Activated B cell treated with CpG ODN at 0.5 μM for 24 hours (primary cell): ENCODE measurements around the gene ASF1B. TPM values are rescaled to one million over a fixed set of nuclear protein-coding genes. Genes with fewer than 3 reads are reported as not detected.

Experiments
- ATAC-seq: fragments of 200-7000 bp; cut with Tn5 transposase; one replicate; pipeline ENCODE4 v1.10.0; 2021; ENCODE audit warnings: low read depth, mild to moderate bottlenecking, moderate library complexity
- CTCF ChIA-PET: fragments of 350-600 bp; sonication (Branson Sonifier 250); formaldehyde crosslinking; loops from one replicate; lab custom pipeline; 2021; ENCODE audit warnings: antibody characterized with exemption; lab: Charles Lee
- POLR2A ChIA-PET: fragments of 350-600 bp; sonication (Branson Sonifier 250); formaldehyde crosslinking; loops from one replicate; lab custom pipeline; 2021; ENCODE audit warnings: antibody characterized with exemption; lab: Charles Lee
- DNase-seq: peaks from one replicate; pipeline ENCODE4 v3.0.0; 2022
- H3K27ac Mint-ChIP-seq: one replicate; pipeline ENCODE4 v1.8.0; 2020; ENCODE audit warnings: mixed read lengths
- H3K27me3 Mint-ChIP-seq: one replicate; pipeline ENCODE4 v1.8.0; 2021; ENCODE audit warnings: mixed read lengths
- H3K36me3 Mint-ChIP-seq: one replicate; pipeline ENCODE4 v1.8.0; 2021; ENCODE audit warnings: low read depth, mixed read lengths
- H3K4me1 Mint-ChIP-seq: one replicate; pipeline ENCODE4 v1.8.0; 2021; ENCODE audit warnings: mixed read lengths
- H3K4me3 Mint-ChIP-seq: one replicate; pipeline ENCODE4 v1.8.0; 2020; ENCODE audit warnings: mild to moderate bottlenecking, mixed read lengths
- H3K9me3 Mint-ChIP-seq: one replicate; pipeline ENCODE4 v1.8.0; 2020; ENCODE audit warnings: mixed read lengths
- intact Hi-C: fragments of 100-400 bp; cut with micrococcal nuclease; formaldehyde crosslinking; loops from one replicate; pipeline ENCODE4 v1.15.1; 2024
- total RNA-seq: library from RNA; stranded (reverse); gene quantifications from 2 replicates; pipeline ENCODE4 v1.2.3, GENCODE V29; 2022
- TF ChIP-seq, protein P1 (sequence below): fragments of 200-600 bp; IDR thresholded peaks from one replicate; pipeline ENCODE4 v1.8.0; 2022; ENCODE audit warnings: antibody characterized with exemption, mild to moderate bottlenecking

ASF1B gene
- total RNA-seq, 1 donor from 2014 or later, result 3.7 TPM

DNA sequence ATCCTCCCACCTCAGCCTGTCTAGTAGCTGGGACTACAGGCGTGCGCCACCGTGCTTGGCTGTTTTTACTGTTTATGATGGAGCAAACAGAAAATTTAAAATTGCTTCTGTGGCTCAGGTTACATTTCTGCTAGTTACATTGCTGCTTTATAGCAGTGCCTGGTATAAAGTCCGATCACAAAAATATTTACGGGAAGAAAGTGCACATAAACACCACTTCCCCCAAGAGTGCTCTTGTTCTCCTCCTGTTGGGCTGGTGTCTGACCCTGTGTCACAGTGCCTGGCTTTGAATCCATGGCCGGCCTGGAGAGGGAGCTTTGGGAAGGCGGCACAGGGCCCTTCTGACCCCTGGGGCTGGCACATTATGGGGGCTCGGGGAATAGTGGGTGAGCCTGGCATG is 30.7 kb downstream of the ASF1B start:
- ChIA-PET CTCF (interaction anchor here (1.1 kb wide), 1 partner anchor 9 kb away, joined by 3 read pairs; no protein-coding TSS in a partner anchor), POLR2A (no interaction called here)
- Mint-ChIP-seq H3K36me3 (peaks cover 47% of the 10 kb centered on the region), H3K4me3 (no peak overlapping the region), H3K4me1 (no peaks in the 10 kb centered on the region), H3K27me3 (no peaks in the 10 kb centered on the region), H3K9me3 (no peaks in the 10 kb centered on the region), H3K27ac (no peak overlapping the region)
- TF ChIP-seq, protein P1, sequence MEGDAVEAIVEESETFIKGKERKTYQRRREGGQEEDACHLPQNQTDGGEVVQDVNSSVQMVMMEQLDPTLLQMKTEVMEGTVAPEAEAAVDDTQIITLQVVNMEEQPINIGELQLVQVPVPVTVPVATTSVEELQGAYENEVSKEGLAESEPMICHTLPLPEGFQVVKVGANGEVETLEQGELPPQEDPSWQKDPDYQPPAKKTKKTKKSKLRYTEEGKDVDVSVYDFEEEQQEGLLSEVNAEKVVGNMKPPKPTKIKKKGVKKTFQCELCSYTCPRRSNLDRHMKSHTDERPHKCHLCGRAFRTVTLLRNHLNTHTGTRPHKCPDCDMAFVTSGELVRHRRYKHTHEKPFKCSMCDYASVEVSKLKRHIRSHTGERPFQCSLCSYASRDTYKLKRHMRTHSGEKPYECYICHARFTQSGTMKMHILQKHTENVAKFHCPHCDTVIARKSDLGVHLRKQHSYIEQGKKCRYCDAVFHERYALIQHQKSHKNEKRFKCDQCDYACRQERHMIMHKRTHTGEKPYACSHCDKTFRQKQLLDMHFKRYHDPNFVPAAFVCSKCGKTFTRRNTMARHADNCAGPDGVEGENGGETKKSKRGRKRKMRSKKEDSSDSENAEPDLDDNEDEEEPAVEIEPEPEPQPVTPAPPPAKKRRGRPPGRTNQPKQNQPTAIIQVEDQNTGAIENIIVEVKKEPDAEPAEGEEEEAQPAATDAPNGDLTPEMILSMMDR, result no peak
- DNase-seq (no peak), ATAC-seq (no peak)
- intact Hi-C loops, result no loop called here

DNA sequence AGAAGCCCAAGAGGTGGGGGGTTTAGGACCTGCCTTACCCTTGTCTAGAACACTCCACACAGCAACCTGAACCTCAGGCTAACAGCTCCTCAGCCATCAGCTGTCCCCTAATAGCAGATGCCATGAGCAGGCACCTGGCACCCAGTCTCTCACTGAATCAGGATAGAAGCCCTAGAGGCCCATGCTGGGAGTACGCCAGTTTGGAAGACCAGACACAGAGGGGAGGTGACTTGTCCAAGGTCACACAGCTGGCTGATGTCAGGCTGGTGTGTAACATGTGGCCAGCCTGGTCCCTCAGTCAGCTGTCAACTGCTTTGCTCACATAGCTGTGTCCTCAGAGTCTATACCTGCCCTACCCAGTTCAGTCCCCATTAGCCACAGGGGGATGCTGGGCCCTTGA is 33.1 kb downstream of the ASF1B start:
- no peaks in the 10 kb centered on the region for H3K27me3 Mint-ChIP-seq
- POLR2A ChIA-PET, result no interaction called here
- no peaks in the 10 kb centered on the region for H3K9me3 Mint-ChIP-seq
- CTCF ChIA-PET, result interaction anchor here (0.6 kb wide), 1 partner anchor 37 kb away, joined by 3 read pairs; no protein-coding TSS in a partner anchor
- no peaks in the 10 kb centered on the region for H3K4me1 Mint-ChIP-seq
- TF ChIP-seq, protein P1, result no peak
- ATAC-seq (no peak), DNase-seq (no peak)
- intact Hi-C loops, result no loop called here
- peaks cover 50% of the 10 kb centered on the region for H3K36me3 Mint-ChIP-seq
- no peak overlapping the region for H3K27ac Mint-ChIP-seq
- no peak overlapping the region for H3K4me3 Mint-ChIP-seq

DNA sequence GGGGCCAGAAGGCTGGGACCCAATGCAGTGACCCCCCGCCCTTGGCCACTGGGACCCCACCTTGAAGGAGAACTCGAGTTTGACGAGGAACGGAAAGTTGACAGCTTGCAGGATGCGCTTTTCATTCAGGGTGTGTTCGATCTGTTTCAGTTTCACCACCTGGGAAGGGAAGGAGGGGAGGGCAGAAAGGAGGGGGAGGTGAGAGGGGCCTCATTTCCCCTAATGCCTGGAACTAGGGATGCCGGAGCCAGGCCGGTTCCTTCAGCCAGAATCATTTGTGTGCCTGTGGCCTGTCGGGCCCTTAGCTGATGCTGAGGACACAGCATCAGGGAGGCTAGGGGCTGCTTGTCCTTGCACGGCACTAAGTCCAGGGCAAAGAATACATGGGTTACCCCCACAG is 33.6 kb downstream of the ASF1B start:
- Mint-ChIP-seq H3K9me3 (no peaks in the 10 kb centered on the region), H3K36me3 (peaks cover 50% of the 10 kb centered on the region), H3K27me3 (no peaks in the 10 kb centered on the region), H3K4me1 (no peaks in the 10 kb centered on the region), H3K4me3 (no peak overlapping the region), H3K27ac (no peak overlapping the region)
- no peak for DNase-seq
- TF ChIP-seq, protein P1, result no peak
- intact Hi-C loops, result no loop called here
- ChIA-PET CTCF (no interaction called here), POLR2A (no interaction called here)
- ATAC-seq, result no peak

DNA sequence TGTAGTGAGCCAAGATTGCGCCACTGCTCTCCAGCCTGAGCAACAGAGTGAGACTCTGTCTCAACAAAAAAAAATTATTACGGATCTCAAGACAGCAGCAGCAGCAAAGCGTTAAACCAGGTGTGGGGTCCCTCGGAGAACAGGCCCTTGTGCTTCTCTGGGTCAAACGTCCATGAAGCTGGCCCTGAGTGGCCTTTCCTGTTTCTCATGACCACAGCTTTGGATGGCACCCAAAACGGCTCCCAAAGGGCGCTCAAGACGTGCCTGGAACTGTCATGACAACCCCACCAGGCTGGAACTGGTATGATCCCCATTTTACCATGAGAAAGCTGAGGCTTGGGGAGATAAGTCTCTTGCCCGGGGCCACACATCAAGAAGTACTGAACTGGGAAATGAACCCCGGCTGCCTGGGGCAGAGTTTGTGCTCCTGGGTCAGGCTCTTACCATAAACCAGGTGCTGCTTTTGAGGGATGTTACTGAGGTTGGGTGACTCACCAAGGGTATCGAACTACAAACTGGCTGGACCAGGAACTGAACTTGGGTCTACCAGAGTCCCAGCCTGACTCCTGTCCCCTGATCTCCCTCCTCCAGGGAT is 34.2 kb downstream of the ASF1B start:
- TF ChIP-seq, protein P1, result no peak
- ChIA-PET CTCF (no interaction called here), POLR2A (no interaction called here)
- Mint-ChIP-seq H3K27ac (no peak overlapping the region), H3K4me1 (no peaks in the 10 kb centered on the region), H3K4me3 (no peak overlapping the region), H3K9me3 (no peaks in the 10 kb centered on the region), H3K36me3 (peaks cover 48% of the 10 kb centered on the region), H3K27me3 (no peaks in the 10 kb centered on the region)
- ATAC-seq (no peak), DNase-seq (no peak)
- intact Hi-C loops, result no loop called here

DNA sequence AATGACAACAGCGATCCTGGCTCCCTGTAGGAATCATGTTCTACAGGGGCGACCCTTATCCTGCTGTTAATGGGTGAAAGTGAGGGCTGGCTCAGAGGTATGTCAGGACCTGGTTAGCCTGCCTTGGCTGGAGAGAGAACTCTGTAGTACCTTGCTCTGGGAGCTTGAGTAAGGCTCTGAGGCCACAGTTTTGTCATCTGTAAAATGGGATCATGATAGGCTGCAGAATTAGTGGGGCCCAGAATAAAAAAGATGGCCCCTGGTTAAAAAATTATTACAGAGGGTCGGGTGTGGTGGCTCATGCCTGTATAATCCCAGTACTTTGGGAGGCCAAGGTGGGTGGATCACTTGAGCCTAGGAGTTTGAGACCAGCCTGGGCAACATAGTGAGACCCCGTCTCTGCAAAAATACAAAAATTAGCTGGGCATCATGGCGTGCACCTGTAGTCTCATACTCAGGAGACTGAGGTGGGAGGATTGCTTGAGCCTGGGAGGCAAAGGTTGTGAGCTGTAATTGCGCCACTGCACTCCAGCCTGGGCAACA is 35.3 kb downstream of the ASF1B start:
- ChIA-PET POLR2A (no interaction called here), CTCF (no interaction called here)
- Mint-ChIP-seq H3K9me3 (no peaks in the 10 kb centered on the region), H3K4me3 (no peak overlapping the region), H3K27me3 (no peaks in the 10 kb centered on the region), H3K4me1 (no peaks in the 10 kb centered on the region), H3K36me3 (peaks cover 46% of the 10 kb centered on the region), H3K27ac (no peak overlapping the region)
- intact Hi-C loops, result no loop called here
- no peak for DNase-seq
- TF ChIP-seq, protein P1, result no peak
- ATAC-seq, result no peak
